ENCODE results near the gene LZTR1.
"Not testable (repeated sequence)": the region's sequence is repeated elsewhere in the genome, so short reads cannot be mapped to it uniquely, and the experiment has no call there.

DNA sequence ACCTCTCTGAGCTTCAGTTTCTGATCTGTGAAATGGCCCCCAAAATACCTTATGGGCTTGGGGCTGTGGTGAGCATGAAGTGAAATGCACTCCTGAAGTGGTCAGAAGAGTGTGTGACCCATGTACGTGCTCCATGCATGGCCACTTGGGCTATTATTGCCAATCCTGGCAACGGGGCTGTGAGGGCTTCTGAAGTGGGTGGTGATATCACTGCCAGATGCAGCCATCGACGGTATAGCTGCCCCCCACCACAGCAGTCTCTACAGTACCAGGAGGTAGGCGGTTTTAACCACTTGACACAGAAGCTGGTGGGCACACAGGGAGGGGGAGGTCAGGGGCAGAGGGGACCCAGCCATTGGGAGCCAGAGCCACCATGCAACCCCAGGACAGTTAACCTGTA is 66.4 kb downstream of the LZTR1 start:
- not testable (repeated sequence) for TF ChIP-seq POLR2A, POLR2AphosphoS5 (IDR thresholded peaks at IDR 0.05)
- TF ChIP-seq, protein P1, sequence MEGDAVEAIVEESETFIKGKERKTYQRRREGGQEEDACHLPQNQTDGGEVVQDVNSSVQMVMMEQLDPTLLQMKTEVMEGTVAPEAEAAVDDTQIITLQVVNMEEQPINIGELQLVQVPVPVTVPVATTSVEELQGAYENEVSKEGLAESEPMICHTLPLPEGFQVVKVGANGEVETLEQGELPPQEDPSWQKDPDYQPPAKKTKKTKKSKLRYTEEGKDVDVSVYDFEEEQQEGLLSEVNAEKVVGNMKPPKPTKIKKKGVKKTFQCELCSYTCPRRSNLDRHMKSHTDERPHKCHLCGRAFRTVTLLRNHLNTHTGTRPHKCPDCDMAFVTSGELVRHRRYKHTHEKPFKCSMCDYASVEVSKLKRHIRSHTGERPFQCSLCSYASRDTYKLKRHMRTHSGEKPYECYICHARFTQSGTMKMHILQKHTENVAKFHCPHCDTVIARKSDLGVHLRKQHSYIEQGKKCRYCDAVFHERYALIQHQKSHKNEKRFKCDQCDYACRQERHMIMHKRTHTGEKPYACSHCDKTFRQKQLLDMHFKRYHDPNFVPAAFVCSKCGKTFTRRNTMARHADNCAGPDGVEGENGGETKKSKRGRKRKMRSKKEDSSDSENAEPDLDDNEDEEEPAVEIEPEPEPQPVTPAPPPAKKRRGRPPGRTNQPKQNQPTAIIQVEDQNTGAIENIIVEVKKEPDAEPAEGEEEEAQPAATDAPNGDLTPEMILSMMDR (IDR thresholded peaks at IDR 0.05): not testable (repeated sequence)
